Fibroblast of villous mesenchyme (primary cell): Measurements from ENCODE around the gene IGFL4. TPM values are rescaled to one million over a fixed set of nuclear protein-coding genes. Genes with fewer than 3 reads are reported as not detected.

Experiments
- DNase-seq: peaks from one replicate; pipeline ENCODE4 v3.0.0-alpha.2; 2010; ENCODE audit warnings: low read depth
- H3K4me3 ChIP-seq: 2 replicates; pipeline ENCODE4 v1.5.1; 2011; ENCODE audit warnings: low read depth, mild to moderate bottlenecking, low read length
- total RNA-seq: library from RNA; depleted of rRNA; stranded (reverse); fragments of >200 nt; gene quantifications from 2 replicates; pipeline ENCODE4 v1.2.3, GENCODE V29; 2012
- TF ChIP-seq, protein P1 (sequence below): IDR thresholded peaks from 2 replicates; pipeline ENCODE4 v1.5.1; 2012; ENCODE audit warnings: low read depth, mild to moderate bottlenecking, low read length; ENCODE audit not compliant: insufficient read depth

Gene IGFL4
- not detected in 2 replicates for total RNA-seq

DNA sequence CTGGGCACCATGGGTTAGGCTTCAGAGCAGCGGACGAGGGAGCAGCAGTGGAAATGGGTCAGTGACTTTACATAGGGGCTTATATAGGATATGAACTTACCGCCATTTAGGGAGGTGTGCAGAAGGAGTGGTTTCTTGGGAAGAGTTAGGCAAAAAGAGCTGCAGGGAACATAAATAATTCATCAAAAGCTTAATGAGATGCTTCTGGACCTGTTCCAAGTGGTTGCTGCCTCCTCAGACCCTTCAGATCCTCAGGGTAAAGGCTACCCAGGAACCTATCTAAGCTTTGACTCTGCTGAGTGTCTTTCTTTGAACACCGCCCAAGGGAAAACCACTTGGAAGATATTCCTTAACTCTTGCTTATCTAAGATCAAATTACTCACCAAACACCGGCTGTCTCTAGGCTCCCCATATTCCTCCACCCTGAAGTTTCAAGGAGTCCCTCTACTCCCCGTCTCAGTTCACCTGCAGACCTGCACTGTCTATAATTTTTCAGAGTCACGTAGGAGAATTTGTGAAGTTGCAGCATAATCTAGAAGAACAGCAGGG is at the start of gene IGFL4:
Gene IGFL4, minus strand, starts transcription at position 51 of the 549 bp plus-strand sequence. Its CDS starts 40 bp downstream, at position 11.
- peak; percentile 8 for DNase-seq
- no peak within 1 kb of the TSS for H3K4me3 ChIP-seq
- TF ChIP-seq, protein P1, sequence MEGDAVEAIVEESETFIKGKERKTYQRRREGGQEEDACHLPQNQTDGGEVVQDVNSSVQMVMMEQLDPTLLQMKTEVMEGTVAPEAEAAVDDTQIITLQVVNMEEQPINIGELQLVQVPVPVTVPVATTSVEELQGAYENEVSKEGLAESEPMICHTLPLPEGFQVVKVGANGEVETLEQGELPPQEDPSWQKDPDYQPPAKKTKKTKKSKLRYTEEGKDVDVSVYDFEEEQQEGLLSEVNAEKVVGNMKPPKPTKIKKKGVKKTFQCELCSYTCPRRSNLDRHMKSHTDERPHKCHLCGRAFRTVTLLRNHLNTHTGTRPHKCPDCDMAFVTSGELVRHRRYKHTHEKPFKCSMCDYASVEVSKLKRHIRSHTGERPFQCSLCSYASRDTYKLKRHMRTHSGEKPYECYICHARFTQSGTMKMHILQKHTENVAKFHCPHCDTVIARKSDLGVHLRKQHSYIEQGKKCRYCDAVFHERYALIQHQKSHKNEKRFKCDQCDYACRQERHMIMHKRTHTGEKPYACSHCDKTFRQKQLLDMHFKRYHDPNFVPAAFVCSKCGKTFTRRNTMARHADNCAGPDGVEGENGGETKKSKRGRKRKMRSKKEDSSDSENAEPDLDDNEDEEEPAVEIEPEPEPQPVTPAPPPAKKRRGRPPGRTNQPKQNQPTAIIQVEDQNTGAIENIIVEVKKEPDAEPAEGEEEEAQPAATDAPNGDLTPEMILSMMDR = no peak

DNA sequence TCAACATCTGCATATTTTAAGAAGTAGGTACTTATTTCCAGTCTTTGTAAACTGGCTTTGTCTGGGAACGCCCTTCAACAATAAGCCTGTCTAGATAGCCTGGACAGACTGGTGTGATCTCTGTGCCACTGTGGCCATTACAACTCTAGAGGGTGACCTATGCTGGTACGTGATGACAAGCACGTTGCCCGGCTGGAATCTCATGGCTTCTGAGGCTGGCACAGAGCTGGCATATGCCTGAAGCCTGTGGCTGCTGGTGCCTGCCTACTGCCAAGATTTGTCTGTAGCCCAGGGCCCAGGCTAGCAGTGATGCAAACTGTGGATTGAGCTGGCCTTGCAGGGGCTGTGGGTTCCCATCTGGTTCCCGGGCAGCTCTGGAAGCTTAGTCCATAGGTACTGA is 49.6 kb upstream of the IGFL4 start:
- TF ChIP-seq, protein P1 = no peak
- no peak overlapping the region for H3K4me3 ChIP-seq
- DNase-seq = no peak

DNA sequence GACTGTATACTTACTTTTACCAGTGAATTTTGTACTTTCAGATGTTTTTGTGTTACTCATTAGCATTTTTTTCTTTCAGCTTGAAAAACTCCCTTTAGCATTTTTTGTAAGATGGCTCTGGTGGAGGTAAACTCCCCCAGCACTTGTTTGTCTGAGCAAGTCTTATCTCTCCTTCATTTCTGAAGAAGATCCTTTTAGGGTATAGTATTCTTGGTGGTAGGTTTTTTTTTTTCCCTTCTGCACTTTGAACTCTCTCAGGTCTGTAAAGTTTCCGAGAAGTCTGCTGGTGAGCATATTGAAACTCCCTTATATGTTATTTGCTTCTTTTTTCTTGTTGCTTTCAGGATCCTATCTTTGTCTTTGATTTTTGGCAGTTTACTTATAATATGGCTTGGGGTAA is 48.6 kb upstream of the IGFL4 start:
- no peak overlapping the region for H3K4me3 ChIP-seq
- TF ChIP-seq, protein P1 = no peak
- no peak for DNase-seq

DNA sequence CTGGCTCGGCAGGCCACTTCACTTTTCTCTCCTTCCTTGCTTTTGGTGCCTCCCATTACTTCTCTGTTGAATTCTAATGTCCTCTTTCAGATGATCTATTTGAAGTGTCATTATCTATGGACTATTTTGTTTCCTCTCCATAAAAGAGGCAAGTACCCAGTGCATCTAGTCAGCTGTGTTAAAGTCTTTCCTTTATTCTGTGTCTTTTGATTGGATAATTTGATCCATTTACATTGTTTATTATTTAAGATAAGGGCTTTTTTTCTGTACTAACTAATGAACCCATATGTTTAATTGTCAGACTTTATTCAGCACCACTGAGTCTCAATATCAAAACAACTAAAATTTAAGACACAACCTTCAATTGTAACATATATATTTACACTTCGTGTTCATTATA is 47.3 kb upstream of the IGFL4 start:
- no peak for DNase-seq
- no peak overlapping the region for H3K4me3 ChIP-seq
- TF ChIP-seq, protein P1 = no peak

DNA sequence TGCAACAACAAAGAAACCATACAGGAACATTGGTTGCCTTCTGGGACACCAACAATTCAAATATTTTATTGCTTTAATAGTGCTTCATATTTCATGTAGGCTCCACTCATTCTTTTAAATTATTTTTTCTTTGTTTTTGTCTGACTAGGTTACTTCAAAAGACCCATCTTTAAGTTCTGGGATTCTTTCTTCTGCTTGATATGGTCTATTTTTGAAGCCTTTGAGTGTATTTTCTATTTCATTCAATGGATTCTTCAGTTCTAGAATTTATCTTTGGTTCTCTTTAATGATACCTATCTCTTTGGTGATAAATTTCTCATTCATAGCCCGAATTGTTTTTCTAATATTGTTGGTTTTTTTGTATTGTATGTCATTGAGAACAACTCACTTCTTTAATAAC is 45.1 kb upstream of the IGFL4 start:
- TF ChIP-seq, protein P1 = no peak
- DNase-seq = no peak

DNA sequence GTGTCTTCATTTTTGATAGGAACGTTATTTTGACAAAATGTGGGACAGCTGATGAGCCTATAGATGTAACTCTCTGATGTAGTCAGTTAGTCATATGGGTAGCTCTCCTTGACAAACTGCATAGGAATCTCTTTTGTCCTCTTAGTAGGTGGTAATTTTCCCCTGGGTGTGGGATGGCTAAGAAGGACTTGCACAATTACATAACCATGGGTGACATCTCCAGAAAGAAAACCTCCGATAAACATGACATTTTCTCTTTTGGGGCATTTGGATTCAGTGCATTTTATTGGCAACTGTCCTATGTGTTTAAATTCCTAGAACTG is 41.9 kb upstream of the IGFL4 start:
- TF ChIP-seq, protein P1 = no peak
- DNase-seq = no peak
- H3K4me3 ChIP-seq = no peak overlapping the region

More for the DNA sequence above, 45.1 kb upstream of the IGFL4 start:
- H3K4me3 ChIP-seq = no peak overlapping the region
